ENCODE results near the gene MAFG. TPM values are rescaled to one million over a fixed set of nuclear protein-coding genes. Genes with fewer than 3 reads are reported as not detected.
A peak's percentile ranks its signal among the peaks of the same experiment; 100 is the strongest.

MAFG gene
- total and polyA plus RNA-seq, 2 of the 13 experiments (the other 11 are each of a cell fraction or from before 2014, with no cell fraction given): 14.5 to 20.0 TPM

DNA sequence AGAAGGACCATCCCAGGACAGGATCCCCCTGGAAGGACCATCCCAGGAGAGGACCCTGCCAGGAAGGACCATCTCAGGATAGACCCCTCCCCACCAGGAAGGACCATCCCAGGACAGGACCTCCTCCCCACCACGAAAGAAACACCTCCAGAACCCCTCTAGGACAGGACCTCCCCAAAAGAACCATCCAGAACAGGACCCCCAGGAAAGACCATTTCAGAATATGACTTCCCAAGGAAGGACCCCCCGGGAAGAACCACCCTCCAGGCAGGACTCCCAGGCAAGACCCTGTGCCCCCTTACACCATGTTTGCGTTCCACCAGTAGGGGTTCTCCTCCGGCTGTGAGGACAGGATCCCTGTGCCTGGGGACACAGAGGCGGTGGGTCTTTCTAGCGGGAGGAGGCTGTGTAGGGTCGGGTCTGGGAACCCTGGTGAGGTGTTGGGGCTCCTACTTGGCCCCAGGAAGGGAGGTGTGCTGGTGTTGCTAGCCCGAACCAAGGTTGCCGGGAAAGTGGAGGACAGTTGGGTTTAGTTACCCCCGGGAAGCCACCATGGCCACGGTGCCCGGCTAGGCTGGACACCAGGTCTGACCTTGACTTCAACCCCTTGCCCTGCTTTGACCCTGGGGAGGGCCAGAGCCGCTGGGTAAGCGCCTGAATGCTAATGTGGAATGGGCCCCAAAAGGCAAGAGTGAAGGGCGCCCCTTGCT, 31.3 kb upstream of the MAFG start (continued):
- TF ChIP-seq ZNF670 (CRISPR knock-in tag; IDR thresholded peaks at IDR 0.05; ENCODE audit: borderline replicate concordance) (no peak), NFIC (IDR thresholded peaks at IDR 0.05; ENCODE audit: low read length) (no peak), NFYB (CRISPR knock-in tag; IDR thresholded peaks at IDR 0.05) (no peak), MAFK (conservative IDR thresholded peaks at IDR 0.05 in 1 of 2, IDR thresholded peaks at IDR 0.05 in 1 of 2; ENCODE audit: low read length in 2 of 2) (no peak), PLRG1 (conservative IDR thresholded peaks at IDR 0.05) (no peak), MYC (CRISPR knock-in tag; IDR thresholded peaks at IDR 0.05; ENCODE audit: borderline replicate concordance) (0 out of 2 replicates have a peak, but pooled peaks have one; percentile 26), ZNF484 (CRISPR knock-in tag; IDR thresholded peaks at IDR 0.05; ENCODE audit: borderline replicate concordance, low read depth) (no peak)
- TF ChIP-seq, protein P1, sequence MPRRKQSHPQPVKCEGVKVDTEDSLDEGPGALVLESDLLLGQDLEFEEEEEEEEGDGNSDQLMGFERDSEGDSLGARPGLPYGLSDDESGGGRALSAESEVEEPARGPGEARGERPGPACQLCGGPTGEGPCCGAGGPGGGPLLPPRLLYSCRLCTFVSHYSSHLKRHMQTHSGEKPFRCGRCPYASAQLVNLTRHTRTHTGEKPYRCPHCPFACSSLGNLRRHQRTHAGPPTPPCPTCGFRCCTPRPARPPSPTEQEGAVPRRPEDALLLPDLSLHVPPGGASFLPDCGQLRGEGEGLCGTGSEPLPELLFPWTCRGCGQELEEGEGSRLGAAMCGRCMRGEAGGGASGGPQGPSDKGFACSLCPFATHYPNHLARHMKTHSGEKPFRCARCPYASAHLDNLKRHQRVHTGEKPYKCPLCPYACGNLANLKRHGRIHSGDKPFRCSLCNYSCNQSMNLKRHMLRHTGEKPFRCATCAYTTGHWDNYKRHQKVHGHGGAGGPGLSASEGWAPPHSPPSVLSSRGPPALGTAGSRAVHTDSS (CRISPR knock-in tag; conservative IDR thresholded peaks at IDR 0.05): no peak
- TF ChIP-seq, protein P2, sequence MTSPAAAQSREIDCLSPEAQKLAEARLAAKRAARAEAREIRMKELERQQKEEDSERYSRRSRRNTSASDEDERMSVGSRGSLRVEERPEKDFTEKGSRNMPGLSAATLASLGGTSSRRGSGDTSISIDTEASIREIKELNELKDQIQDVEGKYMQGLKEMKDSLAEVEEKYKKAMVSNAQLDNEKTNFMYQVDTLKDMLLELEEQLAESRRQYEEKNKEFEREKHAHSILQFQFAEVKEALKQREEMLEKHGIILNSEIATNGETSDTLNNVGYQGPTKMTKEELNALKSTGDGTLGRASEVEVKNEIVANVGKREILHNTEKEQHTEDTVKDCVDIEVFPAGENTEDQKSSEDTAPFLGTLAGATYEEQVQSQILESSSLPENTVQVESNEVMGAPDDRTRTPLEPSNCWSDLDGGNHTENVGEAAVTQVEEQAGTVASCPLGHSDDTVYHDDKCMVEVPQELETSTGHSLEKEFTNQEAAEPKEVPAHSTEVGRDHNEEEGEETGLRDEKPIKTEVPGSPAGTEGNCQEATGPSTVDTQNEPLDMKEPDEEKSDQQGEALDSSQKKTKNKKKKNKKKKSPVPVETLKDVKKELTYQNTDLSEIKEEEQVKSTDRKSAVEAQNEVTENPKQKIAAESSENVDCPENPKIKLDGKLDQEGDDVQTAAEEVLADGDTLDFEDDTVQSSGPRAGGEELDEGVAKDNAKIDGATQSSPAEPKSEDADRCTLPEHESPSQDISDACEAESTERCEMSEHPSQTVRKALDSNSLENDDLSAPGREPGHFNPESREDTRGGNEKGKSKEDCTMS (CRISPR knock-in tag; conservative IDR thresholded peaks at IDR 0.05): no peak

All from HepG2 (cell line).